ENCODE data around the gene NPRL2.
"Not testable (repeated sequence)": the region's sequence is repeated elsewhere in the genome, so short reads cannot be mapped to it uniquely, and the experiment has no call there.

Gene NPRL2

GRCh38 chr3:50312041-50312440 is 38.5 kb downstream of the NPRL2 start:
- H3K4me3 Mint-ChIP-seq, H3K27ac Mint-ChIP-seq: not testable (repeated sequence)

GRCh38 chr3:50304601-50305000 is 46.0 kb downstream of the NPRL2 start:
- Mint-ChIP-seq H3K9me3 (no peaks in the 10 kb centered on the region), H3K36me3 (ENCODE audit: low read depth) (peaks cover 2% of the 10 kb centered on the region), H3K27me3 (no peaks in the 10 kb centered on the region), H3K4me1 (ENCODE audit: low read depth) (peaks cover 30% of the 10 kb centered on the region), H3K4me3 (no peak overlapping the region), H3K27ac (no peak overlapping the region)
- intact Hi-C loops (cut with micrococcal nuclease), result no loop called here

More at GRCh38 chr3:50312041-50312440, 38.5 kb downstream of the NPRL2 start:
- H3K27me3 Mint-ChIP-seq; H3K9me3 Mint-ChIP-seq; intact Hi-C loops (cut with micrococcal nuclease): not testable (repeated sequence)
- H3K4me1 Mint-ChIP-seq (ENCODE audit: low read depth), result peaks cover 27% of the 10 kb centered on the region
- H3K36me3 Mint-ChIP-seq (ENCODE audit: low read depth), result peaks cover 42% of the 10 kb centered on the region

DNA sequence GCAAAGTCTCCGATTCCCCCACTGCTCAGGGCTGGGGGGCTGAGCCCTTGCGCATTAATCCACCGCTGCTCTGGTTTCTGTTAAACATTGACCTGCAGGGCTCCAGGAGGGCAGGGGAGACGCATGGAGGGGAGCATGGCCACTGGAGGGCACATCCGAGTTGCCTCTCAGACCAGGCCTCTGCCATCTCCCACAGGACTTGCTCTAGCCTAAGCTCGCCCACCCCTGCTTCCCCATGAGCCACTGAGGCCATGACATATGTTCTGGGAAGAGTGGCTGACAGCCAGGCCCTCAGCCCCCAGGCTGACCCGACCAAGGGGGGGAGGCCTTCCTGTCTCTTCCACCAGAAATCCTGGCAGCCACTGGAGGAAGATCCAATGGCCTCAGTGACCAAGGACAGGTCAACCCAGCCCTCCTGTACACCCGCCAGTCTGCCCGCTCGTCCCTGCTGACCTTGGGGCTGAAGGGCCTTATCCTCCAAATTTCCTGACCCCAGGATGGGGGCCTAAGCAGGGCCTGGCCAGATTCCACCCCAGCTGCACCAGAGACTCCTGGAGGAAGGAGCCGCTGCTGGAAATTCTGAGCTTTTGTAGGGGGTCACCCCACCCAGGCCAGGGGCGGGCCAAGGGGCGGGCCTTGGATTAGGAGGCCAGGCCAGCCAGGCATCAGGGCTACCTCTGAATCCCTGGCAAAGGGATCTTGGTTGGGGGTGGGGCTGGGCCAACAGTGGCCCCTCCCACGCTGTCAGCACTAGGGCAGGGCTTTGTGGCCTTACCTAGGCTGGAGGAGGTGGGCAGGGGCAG is 47.4 kb downstream of the NPRL2 start, which contains the start of gene HYAL1:
Gene HYAL1, minus strand, starts transcription at position 562 of the 803 bp plus-strand sequence. CDS start 618 bp downstream, outside the sequence.
- H3K27me3 Mint-ChIP-seq, result no peaks in the 10 kb centered on the region
- intact Hi-C loops (cut with micrococcal nuclease), result no loop called here
- H3K4me1 Mint-ChIP-seq (ENCODE audit: low read depth), result peaks cover 32% of the 10 kb centered on the region
- peaks cover 7% of the 10 kb centered on the region for H3K36me3 Mint-ChIP-seq (ENCODE audit: low read depth)
- no peaks in the 10 kb centered on the region for H3K9me3 Mint-ChIP-seq
- H3K4me3 Mint-ChIP-seq, result no peak within 1 kb of the TSS
- peak within 1 kb of the TSS; percentile 62 for H3K27ac Mint-ChIP-seq

DNA sequence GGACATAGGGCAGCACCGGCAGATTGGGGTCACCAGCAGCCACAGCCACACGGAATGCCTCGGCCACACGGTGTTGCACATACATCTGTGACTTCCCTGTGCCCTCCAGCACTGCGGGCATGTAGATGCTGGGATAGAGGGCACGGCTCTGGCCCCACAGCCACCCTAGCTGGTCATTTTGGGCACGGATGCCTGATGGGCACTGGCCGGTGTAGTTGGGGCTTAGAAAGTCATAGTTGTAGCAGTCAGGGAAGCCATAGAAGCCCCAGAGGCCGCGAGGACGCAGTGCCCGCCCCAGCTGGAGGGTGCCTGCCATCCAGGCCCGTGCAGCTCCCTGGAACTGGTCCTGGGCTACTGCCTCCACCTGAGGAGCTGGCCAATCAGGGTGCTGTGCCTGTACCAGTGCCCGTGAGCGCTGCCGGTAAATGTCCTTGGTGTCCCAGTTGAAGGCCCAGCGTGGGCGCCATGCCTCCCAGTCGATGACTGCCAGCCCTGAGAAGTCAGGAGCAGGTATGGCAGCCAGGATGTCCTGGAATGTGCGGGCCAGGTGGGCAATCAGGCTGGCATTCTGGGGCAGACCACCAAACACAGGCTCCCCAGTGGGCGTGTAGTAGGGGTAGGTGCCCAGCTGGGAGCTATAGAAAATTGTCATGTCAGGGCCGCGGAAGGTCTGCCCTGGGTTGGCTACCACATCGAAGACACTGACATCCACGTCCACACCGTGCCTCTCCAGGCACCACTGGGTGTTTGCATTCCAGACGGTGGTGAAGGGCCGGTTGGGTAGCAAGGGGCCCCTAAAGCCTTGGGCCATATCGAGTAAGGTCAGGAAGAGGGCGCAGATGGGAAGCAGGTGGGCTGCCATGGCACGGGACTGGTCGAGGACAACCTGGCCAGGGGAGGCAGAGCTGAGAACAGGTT is 48.2 kb downstream of the NPRL2 start:
- no peaks in the 10 kb centered on the region for H3K27me3 Mint-ChIP-seq
- peaks cover 9% of the 10 kb centered on the region for H3K36me3 Mint-ChIP-seq (ENCODE audit: low read depth)
- H3K4me3 Mint-ChIP-seq, result no peak overlapping the region
- H3K27ac Mint-ChIP-seq, result peak overlapping the region; percentile 62
- peaks cover 41% of the 10 kb centered on the region for H3K4me1 Mint-ChIP-seq (ENCODE audit: low read depth)
- H3K9me3 Mint-ChIP-seq, result no peaks in the 10 kb centered on the region
- intact Hi-C loops (cut with micrococcal nuclease), result no loop called here

DNA sequence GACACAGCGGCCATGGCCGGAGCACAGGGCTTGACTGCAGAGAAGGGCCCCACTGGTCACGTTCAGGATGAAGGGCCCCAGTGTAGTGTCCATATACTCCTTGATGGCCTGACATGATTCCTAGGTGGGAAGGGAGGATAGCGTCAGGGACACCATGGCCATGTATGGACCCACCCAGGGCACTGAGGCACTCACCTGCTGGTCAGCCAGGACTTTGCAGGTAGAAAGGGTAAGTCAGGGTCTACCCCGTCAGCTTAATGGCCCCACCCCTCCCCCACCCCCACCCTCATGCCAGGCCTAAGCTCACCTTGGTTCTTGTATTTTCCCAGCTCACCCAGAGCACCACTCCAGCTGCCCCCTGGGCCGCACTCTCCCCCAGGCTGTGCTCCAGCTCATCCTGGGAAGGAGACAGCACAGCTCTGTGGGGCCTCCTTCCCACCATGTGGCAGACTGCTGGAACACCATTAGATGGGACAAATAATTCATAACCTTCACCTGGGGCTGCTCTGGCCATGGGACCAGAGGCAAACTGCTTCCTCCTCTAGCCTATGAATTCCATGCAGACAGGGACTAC is 49.8 kb downstream of the NPRL2 start:
- Mint-ChIP-seq H3K36me3 (ENCODE audit: low read depth) (peaks cover 19% of the 10 kb centered on the region), H3K4me1 (ENCODE audit: low read depth) (peaks cover 41% of the 10 kb centered on the region), H3K27me3 (no peaks in the 10 kb centered on the region), H3K27ac (peak overlapping the region; percentile 96), H3K9me3 (no peaks in the 10 kb centered on the region), H3K4me3 (peak overlapping the region; percentile 86)
- intact Hi-C loops (cut with micrococcal nuclease), result no loop called here

- H3K36me3 Mint-ChIP-seq (ENCODE audit: low read depth), result peaks cover 19% of the 10 kb centered on the region
- H3K9me3 Mint-ChIP-seq, result no peaks in the 10 kb centered on the region
- H3K4me3 Mint-ChIP-seq, result peak overlapping the region; percentile 86
- H3K4me1 Mint-ChIP-seq (ENCODE audit: low read depth), result peaks cover 41% of the 10 kb centered on the region
- H3K27ac Mint-ChIP-seq, result peak overlapping the region; percentile 96
- intact Hi-C loops (cut with micrococcal nuclease), result loop anchor here (1.0 kb wide), 1 partner anchor 21 kb away; no protein-coding TSS in a partner anchor
- no peaks in the 10 kb centered on the region for H3K27me3 Mint-ChIP-seq
Measured at GRCh38 chr3:50299929-50300680, 50.5 kb downstream of the NPRL2 start.

GRCh38 chr3:50299638-50299928 is 51.0 kb downstream of the NPRL2 start:
- intact Hi-C loops (cut with micrococcal nuclease), result loop anchor here (1.0 kb wide), 1 partner anchor 22 kb away; no protein-coding TSS in a partner anchor
- Mint-ChIP-seq H3K36me3 (ENCODE audit: low read depth) (peaks cover 19% of the 10 kb centered on the region), H3K4me3 (peak overlapping the region; percentile 86), H3K27ac (peak overlapping the region; percentile 96), H3K9me3 (no peaks in the 10 kb centered on the region), H3K27me3 (no peaks in the 10 kb centered on the region), H3K4me1 (ENCODE audit: low read depth) (peaks cover 41% of the 10 kb centered on the region)

DNA sequence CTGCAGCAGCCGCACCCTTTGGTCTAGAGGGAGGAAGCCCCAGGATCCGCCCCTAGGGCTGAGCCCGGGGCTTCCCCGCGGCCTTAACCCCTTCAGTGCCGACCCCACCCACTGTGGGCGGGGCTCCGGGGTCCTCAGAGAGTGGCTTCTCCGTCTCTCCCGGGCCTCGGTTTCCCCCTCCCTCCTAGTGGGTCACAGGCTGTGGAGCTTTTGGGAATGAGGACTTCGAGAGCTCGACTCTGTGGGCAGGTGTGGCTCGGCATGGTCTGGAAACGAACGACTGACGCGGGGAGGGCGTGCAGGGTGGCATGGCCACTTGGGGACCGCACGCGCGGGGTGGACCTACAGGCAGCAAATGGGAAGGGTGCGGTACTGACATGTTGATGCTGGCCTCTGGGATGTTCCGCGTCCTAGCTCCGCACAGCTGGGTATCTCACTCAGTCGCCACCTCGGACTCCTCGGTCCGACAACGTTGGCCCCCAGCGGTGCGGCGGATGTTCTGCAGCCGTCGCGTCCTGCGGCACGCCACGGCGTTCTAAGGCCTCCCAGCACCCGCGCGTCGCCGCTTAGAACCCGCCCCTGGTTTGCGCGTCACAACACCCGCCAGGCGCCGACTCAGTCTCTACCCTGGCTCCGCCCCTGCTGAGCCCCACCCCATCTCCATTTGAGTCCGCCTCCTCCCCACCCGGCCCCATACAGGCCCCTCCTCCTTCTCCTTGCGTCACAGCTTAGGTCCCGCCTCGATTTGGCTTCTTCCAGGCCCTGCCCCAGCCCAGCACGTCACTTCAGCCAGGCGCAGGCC is 51.5 kb downstream of the NPRL2 start, which contains the start of the genes HYAL3 and NAA80:
Gene HYAL3, minus strand, starts transcription at position 570 of the 802 bp plus-strand sequence. CDS start 3,803 bp downstream, outside the sequence.
Gene NAA80, minus strand, starts transcription at position 570 of the 802 bp plus-strand sequence. CDS start 1,942 bp downstream, outside the sequence.
- H3K36me3 Mint-ChIP-seq (ENCODE audit: low read depth), result peaks cover 19% of the 10 kb centered on the region
- H3K27me3 Mint-ChIP-seq, result no peaks in the 10 kb centered on the region
- intact Hi-C loops (cut with micrococcal nuclease), result loop anchor here (1.0 kb wide), 1 partner anchor 22 kb away; no protein-coding TSS in a partner anchor
- peak within 1 kb of the TSS; percentile 86 for H3K4me3 Mint-ChIP-seq
- H3K4me1 Mint-ChIP-seq (ENCODE audit: low read depth), result peaks cover 41% of the 10 kb centered on the region
- H3K27ac Mint-ChIP-seq, result peak within 1 kb of the TSS; percentile 96
- H3K9me3 Mint-ChIP-seq, result no peaks in the 10 kb centered on the region

- Mint-ChIP-seq H3K4me3 (peak overlapping the region; percentile 86), H3K36me3 (ENCODE audit: low read depth) (peaks cover 19% of the 10 kb centered on the region), H3K27ac (peak overlapping the region; percentile 96), H3K9me3 (no peaks in the 10 kb centered on the region), H3K27me3 (no peaks in the 10 kb centered on the region), H3K4me1 (ENCODE audit: low read depth) (peaks cover 37% of the 10 kb centered on the region)
- intact Hi-C loops (cut with micrococcal nuclease), result no loop called here
Measured at GRCh38 chr3:50297896-50298725, 52.5 kb downstream of the NPRL2 start.

- H3K36me3 Mint-ChIP-seq (ENCODE audit: low read depth), result peaks cover 19% of the 10 kb centered on the region
- H3K27ac Mint-ChIP-seq, result peak overlapping the region; percentile 96
- intact Hi-C loops (cut with micrococcal nuclease), result no loop called here
- no peak overlapping the region for H3K4me3 Mint-ChIP-seq
- H3K4me1 Mint-ChIP-seq (ENCODE audit: low read depth), result peaks cover 37% of the 10 kb centered on the region
- H3K9me3 Mint-ChIP-seq, result no peaks in the 10 kb centered on the region
- no peaks in the 10 kb centered on the region for H3K27me3 Mint-ChIP-seq
Measured at GRCh38 chr3:50297384-50297775, 53.2 kb downstream of the NPRL2 start.

All from dendritic cell treated with granulocyte-macrophage colony-stimulating factor and Interleukin-4, amounts not matched to agents 40 ng/mL and 50 ng/mL, for 4 days (primary cell).